Effector CD4-positive, alpha-beta T cell (primary cell): Measurements from ENCODE around the gene TRPM3.

Source experiments
- DNase-seq: peaks from one replicate; pipeline ENCODE4 v3.0.0-alpha.2; 2020

TRPM3 gene

DNA sequence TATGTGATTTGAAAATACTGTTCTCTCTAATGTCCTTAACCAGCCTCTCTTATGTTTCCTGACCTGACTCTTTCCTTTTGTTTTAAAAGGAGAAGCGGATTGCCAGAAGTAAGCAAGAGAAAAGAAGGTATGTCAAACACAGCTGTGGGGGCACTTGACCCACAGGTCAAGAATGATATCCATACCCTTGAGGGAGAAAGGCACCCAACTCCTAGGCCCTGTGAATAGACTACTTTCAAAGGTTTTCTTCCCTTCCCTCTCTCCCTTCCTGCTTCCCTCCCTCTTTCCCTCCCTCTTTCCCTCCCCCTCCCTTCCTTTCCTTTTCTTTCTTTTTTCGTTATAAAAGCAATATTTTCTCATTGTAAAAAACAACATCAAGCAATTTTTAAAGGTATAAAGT is 306.8 kb downstream of the TRPM3 start:
- DNase-seq = no peak

DNA sequence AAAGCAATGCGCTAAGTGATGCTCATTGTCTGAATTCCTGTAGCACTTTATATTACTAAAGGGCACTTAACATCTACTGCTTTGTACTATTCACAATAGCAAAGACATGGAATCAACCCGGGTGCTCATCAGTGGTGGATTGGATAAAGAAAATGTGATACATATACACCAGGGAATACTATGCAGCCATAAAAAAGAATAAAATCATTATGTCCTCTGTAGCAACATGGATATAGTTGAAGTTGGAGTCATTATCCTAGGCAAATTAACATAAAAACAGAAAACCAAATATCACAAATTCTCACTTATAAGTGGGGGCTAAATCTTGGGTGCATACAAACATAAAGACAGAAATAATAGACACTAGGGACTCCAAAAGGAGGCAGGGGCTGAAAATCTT is 308.3 kb downstream of the TRPM3 start:
- DNase-seq = no peak

DNA sequence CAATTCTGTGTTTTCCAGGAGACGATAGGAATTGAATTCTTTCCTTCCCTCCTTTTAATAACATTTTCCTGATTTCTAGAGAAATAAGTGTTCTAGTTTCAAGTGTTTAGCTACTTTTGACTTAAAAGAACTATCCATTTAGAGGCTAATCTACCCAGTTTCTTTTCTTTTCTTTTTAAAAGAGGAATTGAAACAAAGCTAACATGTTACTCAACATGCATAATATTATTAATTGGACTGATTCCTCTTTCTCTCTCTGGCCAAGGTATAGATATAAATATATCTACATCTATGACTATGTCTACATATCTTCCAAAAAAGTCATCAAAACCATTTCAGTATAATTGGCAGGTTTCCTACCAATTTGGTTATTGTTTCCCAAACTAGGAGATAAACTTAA is 309.8 kb downstream of the TRPM3 start:
- no peak for DNase-seq

DNA sequence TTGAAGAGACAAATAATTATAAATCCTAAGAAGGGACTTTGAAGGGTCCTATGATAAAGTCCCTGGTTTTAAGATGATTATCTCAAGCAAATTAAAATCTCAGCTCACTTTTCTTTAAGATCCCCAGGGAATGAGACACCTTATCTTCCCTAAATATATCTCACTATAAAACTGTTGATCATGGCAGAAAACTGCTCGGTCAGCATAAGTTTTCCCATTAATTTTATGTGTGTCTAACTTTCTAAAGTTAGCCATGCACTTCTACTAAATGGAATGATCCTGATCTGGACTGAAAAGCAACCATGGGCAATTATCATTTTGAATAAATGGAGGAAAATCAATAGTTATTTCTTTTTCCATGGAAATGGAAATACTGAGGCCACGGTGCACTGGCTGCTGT is 314.5 kb downstream of the TRPM3 start:
- DNase-seq = no peak

DNA sequence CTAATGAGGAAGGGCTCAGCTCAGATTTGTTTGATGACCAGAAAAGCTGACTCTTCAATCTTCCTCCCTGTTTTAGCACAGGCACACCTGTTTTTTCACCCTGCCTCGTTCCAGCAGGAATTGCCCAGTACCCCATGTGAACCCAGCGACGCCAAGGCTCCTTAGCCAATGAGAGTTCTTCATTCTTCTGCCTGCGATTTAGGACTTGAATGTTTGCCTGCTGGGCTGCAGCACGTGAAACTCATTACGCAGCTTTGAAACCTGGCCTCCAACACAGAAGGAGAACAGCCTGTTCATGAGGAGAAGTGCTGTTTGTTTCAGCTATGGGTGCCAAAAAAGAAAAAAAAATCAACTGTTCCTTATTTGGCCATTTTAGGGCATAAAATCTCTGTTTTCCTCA is 315.5 kb downstream of the TRPM3 start:
- DNase-seq = no peak

DNA sequence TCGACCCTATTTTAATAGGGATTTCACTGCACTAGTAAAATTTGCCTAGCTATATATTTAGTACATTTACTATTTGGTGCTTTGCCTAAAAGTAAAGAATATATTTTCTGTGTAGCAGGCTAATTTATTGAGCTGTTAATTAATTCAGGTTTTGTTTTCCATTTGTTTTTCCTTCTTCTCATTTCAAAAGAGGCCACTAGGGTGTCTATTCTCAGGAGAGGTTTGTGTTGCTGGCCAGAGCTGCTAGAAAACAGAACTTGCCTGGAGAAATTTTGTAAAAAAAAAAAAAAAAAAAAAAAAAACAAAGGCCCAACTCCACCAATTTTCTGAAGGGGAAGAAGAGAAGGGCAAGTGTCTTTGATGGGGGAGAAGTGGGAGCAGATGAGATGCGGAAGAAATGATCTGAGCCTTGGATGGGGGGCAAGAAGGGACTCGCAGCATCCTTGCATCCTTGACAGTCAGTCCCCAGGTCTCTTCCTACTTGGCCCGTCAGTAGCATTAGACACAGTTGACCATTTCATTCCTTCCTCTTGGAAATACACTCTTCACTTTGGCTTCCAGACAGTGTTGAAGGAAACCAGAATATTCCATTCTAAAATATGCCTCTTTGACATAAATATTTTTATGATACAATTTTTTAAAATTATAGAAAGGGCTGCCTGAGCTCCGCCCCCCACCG is 318.5 kb downstream of the TRPM3 start:
- no peak for DNase-seq

DNA sequence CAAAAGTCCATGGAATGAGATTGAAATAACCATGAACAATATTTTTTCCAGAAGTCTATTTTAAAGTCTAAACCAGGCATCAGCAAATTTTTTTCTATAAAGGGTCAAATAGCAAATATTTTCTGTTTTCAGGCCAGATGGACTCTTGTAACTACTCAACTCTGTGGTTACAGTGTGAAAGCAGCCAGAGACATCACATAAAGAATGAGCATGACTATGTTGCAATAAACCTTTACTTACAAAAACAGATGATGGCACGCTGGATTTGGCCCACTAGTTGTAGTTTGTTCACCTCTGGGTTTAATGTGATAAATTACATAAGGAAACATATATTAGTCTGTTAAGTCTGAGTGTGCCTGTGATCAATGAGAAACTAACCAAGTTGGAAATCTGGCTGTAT is 319.2 kb downstream of the TRPM3 start:
- DNase-seq = no peak

DNA sequence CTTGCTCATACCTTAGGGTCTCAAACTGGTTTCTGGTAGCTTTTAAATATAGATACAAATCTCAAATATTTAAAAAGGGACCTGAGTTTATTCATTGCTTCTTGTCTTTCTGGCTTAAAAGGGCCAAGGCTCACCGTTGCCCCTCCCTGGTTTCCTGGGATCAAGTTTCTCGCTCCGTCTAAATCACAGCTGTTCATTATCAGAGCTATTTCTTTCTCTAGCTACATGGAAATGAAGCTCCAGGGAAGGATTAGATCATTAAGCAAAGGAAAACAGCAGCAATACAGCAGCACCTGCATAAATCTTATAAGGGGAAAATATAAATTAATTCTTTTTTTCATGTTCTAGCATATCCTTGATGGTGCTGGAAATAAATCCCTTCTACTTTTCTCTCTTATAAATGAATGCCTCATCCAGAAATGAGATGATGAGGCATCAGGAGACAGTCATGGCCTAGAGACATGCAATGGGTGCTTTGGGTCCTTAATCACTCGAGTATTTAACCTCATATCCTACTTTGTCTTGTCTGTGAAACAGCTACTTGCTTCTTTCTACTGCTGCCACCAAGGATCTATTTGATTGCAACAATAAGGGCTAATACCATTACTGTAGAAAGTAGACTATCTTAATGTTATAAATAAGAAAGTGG is 320.1 kb downstream of the TRPM3 start:
- DNase-seq = no peak

DNA sequence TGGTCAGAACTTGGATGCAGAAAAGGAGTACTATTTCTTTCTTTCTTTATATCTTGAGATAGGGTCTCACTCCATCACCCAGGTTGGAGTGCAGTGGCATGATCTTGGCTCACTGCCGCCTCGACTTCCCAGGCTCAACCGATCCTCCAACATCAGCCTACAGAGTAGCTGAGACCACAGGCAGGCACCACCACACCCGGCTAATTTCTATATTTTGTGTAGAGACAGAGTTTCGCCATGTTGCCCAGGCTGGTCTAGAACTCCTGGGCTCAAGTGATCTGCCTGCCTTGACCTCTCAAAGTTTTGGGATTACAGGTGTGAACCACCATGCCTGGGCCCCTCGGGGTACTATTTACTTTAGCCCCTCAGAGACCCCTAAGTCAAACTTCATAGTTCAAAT is 323.4 kb downstream of the TRPM3 start:
- DNase-seq = no peak

DNA sequence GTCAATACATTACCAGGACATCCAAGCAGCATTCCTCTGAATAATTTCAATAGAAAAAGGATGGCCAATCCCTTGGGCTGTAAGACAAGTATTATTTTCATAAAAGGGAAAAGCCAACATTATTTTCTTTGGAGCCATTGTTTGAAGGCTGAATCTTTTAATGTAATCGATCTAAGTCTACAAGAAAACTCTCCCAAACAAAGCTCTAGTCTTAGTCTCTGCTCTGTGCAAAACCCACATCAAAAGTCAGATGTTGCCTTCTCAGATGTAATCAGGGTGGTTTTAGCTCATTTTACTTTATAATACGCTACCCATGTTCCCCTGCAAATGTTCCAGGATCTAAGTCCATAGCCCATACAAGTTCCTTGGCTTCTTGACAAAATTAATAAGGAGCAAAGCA is 325.6 kb downstream of the TRPM3 start:
- no peak for DNase-seq

DNA sequence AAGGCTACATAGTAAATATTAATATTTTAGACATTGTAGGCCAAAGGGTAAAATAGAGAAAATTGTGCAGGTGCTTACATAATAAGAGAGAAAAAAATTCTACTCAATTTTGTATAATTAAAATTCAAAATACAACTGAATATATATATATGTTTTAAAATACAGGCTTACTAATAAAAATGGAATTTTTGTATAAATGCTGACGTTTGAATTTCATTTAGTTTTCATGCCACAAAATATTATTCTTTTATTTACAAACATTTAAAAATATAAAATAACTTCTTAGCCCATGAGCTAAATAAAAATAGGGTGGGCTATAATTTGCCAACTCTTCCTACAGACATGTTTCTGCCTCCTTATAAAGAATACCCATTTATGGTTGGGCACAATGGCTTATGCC is 328.6 kb downstream of the TRPM3 start:
- no peak for DNase-seq

DNA sequence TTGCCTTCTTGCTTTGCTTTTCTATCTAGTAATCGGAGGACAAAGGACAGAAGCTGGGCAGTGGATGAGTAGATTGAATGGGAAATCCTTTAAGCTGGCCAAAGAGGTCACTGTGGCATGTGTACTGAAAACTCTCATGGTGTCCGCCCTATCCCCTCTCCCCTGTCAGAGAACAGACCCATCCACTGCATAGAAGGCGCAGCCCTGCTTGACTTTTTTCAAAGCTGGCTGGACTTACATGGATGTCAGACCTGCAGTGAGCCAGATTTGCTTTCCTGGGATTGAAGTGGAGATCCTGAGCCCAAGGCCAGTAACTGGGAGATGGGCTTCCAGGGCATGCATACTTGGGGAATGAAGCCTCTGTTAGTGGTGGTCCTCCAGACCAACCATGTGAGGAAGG is 329.5 kb downstream of the TRPM3 start:
- no peak for DNase-seq

DNA sequence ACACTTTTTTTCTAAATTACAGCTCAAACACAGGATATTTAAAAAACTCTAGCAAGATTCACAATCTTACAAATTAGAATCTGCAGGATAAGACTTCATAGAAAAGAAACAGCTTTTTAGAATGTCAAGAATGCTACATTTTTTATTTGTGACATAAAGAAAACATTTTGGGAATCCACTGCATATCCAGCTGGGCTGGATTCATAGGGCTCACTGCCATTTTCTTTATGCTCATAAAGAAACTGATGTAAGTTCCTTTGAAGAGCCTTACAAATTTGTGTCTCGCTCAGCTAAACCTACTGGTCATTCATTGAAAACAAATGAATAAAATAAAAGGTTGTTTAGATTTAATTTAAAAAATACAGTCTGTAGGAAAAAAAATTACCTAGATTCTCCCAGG is 332.3 kb downstream of the TRPM3 start:
- no peak for DNase-seq

DNA sequence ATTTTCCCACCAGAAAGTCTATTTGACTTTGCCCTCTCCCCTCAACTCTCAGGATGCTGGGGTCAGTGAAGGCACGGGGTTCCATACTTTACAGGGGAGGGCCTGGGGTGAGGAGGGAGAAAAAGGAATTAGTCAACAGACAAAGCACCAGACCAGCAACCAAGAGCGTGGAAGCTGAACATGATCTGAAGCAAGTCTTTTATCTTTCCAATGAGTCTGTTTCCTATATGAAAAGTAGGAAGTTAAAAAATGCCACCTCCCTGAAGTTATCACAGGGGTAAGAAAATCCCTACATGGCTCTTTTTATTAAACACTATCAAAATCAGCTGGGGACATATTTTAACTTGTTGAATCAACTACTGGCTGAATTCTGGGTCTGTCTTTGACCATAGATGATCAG is 337.0 kb downstream of the TRPM3 start:
- no peak for DNase-seq

DNA sequence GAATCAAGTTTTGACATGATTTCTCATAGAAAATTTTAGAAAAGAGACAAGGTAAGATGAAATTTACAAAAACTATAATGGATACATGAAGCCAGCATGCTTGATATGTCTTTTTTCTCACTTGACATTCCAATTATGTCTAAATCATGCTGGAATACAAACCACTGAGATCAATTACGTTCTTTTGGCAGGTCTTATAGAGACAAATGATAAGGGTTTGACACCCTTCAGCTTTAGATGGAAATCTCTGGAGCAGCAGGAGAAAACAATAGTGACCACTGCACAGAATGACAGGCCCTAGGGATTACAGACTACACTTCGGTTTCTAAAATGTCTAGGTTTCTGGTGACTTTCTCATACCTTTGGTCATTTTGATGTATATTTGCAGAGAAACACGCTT is 342.9 kb downstream of the TRPM3 start:
- no peak for DNase-seq

DNA sequence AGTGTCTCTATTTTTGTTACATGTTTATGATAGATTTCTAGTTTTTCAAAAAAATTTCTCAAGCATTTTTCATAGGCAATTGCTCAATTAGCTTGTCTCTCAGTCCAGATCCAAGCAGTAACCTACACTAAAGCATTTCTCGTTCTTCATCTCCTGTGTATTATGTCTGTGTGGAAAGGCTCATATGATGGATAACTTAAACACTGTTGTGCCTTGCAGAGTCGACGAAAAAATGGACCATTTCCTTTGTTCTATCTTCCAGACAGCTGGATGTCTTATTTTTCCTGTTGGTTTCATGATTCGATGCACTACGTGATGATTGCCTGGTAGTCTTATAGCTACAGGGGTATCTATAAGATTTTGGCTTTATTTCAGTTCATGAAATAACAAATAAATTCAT is 347.8 kb downstream of the TRPM3 start:
- no peak for DNase-seq

DNA sequence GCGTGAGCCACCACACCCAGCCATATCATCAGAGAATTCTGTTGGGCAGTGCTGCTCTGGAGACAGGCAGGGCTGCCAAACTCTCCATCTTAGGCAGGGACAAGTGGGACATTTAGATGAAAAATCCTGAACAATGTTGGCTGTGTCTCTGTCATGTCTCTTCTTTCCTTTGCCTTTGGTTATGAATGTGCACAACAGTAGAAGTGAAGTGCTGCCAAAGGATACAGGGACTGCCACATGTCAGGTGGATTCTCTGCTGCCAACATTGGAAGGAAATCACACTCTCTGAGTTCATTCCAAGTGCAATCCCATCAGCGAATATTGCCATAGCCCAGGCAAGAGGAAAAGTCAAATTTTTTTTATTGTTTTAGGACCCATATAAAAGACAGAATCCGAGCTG is 348.8 kb downstream of the TRPM3 start:
- DNase-seq = no peak

DNA sequence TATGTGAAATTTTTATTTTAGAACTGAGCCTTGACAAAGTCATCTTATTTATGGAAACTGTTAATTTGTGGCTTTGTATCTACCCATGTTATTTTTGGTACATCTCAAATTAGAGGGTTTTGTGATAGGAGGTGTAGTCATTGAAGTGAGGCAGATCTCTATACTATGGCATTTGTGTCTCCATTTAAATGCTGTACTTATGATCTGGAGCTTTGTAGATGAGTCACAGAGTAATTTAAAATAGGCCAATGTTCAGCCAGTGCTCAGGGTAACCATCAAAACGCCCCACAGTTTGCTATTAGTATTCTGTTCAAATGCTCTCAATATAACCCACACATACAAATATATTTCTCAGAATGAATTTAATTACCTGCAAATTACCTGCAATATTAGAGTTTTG is 355.5 kb downstream of the TRPM3 start:
- DNase-seq = no peak

DNA sequence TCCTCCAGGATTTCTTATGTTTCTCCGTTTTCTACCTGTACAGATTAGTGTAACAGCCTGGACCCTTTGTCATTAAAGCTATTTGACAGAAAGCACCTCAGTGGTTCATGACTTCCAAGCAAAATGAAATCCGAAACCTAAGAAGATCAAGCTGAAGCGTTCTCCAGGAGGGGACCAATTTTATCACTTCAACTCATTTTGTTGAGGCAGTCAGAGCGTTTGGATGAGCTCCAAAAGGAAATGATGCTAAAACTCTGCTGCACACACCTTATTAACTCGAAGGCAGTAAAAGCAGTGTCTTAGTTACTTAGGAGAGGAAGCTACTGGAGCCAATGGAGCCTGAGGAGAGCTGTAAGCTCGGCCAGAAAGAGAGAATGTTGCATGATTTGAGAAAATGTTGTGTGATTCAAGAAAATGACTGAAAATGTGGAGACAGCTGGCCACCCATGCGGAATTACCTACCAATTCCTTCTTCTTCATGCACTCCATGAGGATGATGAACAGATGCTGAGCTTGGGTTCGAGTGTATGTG is 360.2 kb downstream of the TRPM3 start:
- no peak for DNase-seq

DNA sequence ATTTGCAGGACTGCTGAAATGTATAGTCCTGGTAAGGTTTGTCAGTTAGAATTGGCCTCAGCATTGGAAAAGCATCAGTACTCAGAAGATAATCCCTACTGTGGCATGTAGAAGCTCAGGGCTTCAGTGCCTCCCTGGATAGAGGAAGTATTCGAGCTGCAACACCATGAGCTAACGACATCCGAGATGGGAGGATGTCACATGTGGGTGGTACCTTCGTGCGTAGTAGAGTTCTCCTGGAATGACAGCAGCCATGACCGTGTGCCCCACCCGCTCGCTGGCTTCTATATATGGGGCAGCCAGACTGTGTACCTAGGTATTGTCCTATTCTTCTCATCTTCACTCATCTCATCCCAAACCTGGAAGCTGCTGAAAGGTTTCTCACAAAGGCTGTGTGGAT is 361.2 kb downstream of the TRPM3 start:
- DNase-seq = no peak

DNA sequence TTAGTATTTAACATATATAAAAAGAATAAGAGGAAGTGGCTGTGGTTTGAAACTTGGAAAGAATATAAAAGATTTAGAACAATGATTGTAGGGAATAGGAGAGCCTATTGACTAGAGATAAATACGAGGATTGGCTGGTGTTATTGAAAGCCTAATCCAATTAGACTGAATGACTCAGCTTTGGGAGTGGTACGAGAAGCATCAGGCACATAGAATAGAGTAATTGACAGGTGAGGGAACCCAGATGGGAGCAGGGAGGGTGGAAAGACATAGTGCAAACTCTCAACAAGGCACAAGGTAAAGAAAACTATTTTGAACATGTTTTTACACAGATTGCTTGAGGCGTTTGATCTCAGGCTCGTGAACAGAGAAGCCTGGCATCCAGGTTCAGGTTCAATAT is 368.1 kb downstream of the TRPM3 start:
- no peak for DNase-seq

DNA sequence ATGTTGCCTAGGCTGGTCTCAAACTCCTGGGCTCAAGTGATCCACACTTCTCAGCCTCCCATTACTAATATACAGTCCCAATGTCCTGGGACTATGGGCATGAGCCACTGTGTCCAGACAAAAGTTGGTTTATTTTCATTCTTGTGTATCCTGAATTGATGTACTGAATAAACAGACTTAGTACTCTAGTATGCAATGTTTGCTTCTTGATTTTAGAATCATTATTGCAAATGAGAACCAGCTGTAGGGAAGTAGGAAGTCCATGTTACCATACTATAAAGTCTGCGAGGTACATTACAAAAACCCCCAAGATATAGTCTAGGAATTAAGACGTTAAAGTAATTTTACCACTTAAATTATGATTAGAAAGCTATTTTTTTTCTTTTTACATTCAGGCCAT is 372.4 kb downstream of the TRPM3 start:
- no peak for DNase-seq

DNA sequence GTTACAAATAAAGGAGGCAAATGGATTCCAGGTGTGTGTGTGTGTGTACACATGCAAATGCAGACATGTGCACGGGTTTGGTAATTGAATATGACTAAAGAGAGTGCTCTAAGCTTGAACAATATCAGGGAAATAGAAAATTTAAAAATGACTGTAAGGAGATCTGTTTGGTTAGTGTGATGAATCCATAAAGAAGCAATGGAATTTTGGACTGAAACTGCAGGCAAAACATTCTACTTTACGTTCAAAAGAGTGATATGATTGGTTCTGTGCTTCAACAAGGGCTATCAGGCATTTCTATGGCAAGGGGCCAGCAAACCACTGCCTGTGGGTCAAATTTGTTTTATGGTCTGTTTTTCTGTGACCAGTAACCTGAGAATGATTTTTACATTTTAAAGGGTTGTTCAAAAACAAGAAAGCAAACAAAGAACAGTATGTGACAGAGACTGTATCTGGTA is 374.1 kb downstream of the TRPM3 start:
- no peak for DNase-seq

DNA sequence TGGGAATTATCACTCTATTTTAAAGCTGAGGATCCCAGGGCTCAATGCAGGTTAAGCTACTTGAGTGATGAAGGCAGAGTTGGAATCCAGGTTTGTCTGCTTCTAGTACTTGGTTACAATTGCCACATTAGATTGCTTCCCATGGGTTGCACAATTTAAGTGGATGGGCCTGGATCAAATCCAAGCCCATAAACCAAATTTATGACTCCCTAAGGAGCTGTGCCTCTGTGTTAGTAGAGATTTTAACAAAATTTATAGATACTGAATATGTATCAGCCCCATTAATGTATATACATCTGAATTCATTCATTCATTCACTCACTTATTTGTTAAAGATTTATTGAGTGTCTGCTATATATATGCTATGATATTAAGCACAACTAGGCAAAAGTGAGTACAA is 374.7 kb downstream of the TRPM3 start:
- no peak for DNase-seq

DNA sequence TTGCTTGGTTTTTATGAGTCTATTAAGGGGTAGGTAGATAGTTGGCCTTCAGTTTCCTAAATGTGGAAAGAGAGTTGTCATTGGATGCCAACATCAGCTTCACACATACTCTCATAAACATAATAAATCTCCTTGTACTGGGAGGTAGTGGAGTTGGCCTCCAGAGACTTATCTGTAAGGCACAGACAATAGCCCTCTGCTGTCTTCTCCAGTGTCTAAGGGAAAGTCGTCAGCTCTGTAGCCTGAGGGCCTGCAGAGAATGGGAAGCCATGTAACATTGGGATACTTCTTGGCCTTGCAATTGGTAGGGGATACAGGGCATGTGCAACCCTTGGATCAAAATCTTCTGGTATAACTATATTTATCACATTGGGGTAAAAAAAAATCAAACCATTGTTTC is 375.1 kb downstream of the TRPM3 start:
- DNase-seq = no peak
